Tibial nerve (tissue), 4 donors: ENCODE results near the gene SH3TC1.

Source experiments
- CTCF ChIP-seq, 5 experiments: fragments of 200-600 bp in 3 of 5; fragments of 450-650 bp in 2 of 5; sonication (generic) in 3 of 5; IDR thresholded peaks; one replicate each; pipeline ENCODE4 v1.5.1; 2016 to 2019; ENCODE audit warnings: antibody characterized with exemption in 5 of 5, mild to moderate bottlenecking in 3 of 5, moderate library complexity in 2 of 5
- EP300 ChIP-seq, 2 donors: sonication (generic); formaldehyde crosslinking; IDR thresholded peaks; one replicate each; pipeline ENCODE4 v1.6.1; 2017; ENCODE audit warnings: antibody characterized with exemption in 2 of 2, mild to moderate bottlenecking in 1 of 2

GRCh38 chr4:8207314-8207713 is 8.2 kb downstream of the SH3TC1 start:
- no peak for TF ChIP-seq CTCF (IDR thresholded peaks at IDR 0.05)
- no peak for TF ChIP-seq EP300 (IDR thresholded peaks at IDR 0.05)
